Measurements from ENCODE around the gene POLR3E. TPM values are rescaled to one million over a fixed set of nuclear protein-coding genes. Genes with fewer than 3 reads are reported as not detected.

POLR3E gene
- total RNA-seq, 1 donor from 2014 or later = 26.1 TPM

DNA sequence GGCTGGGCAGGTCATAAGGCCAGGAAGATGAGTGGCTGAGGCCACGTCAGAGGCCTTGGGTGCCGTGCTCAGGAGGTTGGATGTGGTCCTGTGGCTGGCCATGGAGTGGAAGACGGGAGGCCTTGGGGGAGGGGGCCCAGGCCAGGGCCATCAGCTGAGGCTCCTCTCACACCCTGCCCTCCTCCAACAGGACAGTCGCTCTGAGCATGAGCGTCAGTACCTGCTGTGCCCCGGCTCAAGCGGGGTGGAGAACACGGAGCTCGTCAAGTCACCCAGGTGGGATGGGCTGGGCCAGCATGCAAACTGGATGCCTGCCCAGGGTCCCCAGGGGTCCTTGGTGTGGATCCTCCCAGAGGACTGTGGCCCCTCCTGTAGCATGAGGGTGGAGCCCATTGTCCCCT is 19.2 kb downstream of the POLR3E start:
- ATAC-seq = no peak
- DNase-seq (ENCODE audit: low spot score) = no peak

DNA sequence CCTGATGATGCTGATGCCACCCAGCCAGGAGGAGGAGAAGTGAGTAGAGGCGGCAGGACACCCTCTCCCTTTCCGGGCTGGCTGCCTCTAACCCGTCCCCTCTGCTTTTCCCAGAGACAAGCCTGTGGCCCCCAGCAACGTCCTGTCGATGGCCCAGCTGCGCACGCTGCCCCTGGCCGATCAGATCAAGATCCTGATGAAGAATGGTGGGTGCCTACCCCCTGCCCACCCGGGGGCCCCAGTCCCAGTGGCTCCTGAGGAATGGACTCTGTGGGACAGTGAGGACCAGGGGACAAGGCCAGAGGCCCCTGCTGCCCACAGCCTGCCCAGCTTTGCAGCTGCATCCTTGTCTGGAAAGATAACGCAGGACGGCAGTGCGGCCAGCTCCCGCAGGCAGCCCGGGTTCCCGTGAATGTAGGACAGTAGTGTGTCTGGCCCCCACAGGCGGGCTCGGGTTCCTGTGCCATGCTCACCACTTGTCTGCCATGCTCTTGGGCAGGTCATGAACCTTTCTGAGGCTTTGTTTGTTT is 19.9 kb downstream of the POLR3E start:
- DNase-seq (ENCODE audit: low spot score) (peak; percentile 36), ATAC-seq (peak; percentile 43)

DNA sequence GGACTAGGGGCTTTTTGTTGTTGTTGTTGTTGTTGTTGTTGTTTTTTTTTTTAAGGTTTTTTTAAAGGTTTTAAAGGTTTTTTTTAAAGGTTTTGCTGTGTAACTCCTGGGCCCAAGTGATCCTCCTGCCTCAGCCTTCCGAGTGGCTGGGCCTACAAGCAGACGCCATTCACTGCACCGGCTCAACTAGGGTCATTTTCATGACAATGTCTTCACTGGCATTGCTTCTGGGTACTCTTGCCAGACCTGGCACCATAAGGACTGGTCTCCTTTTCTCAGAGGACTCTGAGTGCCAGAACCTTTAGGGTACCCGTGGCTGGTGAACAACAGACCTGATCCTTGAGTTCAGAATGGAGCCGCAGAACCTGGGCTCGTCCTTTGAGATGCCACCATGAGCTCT is 20.4 kb downstream of the POLR3E start:
- DNase-seq (ENCODE audit: low spot score) (peak; percentile 28), ATAC-seq (no peak)

DNA sequence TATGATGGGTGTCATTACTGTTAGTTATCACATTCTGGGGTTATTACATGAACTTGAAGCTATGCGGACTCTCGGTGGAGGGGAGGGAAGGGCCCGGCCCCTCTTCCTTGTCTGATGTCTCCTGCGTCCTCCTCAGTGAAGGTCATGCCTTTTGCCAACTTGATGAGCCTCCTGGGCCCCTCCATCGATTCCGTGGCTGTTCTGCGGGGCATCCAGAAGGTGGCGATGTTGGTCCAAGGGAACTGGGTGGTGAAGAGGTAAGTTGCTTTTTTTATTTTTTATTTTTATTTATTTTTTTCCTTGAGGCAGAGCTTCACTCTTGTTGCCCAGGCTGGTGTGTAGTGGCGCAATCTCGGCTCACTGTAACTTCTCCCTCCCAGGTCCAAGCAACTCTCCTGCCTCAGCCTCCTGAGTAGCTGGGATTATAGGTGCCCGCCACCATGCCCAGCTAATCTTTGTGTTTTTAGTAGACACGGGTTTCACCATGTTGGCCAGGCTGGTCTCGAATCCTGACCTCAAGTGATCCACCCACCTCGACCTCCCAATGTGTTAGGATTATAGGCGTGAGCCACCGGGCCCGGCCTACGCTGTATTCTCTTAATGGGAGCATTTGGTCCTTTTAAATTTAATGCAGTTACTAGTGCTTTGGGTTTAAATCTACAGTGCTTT is 21.6 kb downstream of the POLR3E start:
- no peak for DNase-seq (ENCODE audit: low spot score)
- ATAC-seq = peak; percentile 60

DNA sequence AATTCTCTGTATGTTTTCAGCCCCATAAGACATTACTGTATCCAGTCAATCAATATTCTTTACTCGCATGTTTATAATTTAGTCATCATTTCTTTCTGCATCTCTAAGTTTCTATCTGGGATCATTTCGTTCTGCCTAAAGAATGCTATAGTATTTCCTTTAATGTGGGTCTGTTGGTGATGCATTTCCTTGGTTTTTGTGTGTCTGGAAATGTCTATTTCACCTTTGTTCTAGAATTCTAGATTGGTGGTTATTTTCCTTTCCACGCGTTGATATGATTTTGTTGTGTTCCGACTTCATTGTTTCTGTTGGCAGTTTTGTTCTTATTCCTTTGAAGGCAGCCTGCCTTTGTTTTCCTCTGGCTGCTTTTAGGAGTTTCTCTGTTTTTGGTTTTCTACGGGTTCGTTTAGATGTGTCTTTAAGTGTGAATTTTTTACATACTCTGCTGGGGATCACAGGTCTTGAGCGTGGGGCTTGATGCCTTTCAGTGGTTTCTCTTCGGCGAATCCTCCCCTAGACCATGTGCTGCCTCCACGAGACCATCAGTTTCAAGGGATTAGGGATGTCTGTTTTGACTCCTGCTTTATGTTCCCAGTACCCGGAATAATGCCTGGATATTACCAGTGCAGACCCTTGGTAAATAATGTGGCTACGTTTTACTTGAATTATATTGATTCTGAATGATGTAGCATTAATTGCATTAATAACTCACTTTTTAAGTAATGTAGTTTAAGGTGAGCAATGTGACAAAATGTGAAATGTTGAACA is 23.5 kb downstream of the POLR3E start:
- no peak for ATAC-seq
- peak; percentile 16 for DNase-seq (ENCODE audit: low spot score)

DNA sequence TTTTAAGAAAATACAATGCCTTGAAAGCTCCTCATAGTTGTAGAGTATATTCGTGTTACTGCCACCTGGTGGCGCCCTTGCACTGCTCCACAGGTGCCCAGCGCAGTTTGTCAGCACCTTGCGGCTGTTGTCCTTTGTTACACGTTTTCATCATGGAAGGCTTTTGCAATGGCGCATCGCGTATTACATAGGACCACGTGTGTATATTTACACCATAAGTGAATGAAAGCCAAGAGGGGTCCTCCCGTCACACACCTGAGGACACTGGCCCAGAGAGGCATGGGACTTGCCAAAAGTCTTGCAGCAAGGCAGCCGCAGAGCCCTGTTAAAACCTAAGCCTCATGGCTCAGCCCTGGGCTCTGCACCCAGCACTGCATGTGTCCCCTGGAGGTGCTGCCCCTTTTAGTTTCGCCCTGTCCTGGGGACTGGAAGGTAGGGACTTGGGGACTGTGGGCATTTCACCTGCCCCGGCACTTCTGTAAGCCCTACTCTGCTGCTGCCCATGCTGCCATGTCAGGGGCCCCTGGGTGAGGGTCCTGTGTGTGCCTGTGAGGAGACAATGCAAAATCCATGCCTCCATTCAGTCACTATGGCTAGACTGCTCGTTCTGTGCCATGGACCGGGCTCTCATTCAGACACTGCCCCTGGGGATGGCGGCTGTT is 24.3 kb downstream of the POLR3E start:
- ATAC-seq (peak; percentile 83), DNase-seq (ENCODE audit: low spot score) (no peak)

DNA sequence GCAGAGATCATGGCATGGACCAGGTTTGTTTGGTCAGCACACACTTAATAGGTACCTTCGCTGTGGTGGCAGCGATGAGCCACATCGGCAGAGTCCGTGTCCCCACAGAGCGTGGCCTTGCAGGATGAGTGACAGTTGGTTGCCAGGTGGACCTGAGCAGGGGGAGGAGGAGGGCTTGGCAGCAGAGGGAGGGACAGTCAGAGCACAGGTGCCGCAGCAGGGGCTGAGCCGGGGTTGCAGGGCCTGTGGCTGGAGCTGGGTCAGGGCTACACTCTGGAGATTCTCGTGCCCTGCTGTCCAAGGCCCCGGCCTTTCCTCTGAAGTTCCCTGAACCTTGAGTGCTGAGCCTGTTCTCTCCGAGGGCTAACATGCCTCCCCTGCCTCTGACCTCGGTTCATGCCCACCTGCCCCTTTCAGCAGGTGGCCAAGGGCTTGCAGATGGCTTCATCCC is 24.8 kb downstream of the POLR3E start:
- DNase-seq (ENCODE audit: low spot score) (no peak), ATAC-seq (no peak)

DNA sequence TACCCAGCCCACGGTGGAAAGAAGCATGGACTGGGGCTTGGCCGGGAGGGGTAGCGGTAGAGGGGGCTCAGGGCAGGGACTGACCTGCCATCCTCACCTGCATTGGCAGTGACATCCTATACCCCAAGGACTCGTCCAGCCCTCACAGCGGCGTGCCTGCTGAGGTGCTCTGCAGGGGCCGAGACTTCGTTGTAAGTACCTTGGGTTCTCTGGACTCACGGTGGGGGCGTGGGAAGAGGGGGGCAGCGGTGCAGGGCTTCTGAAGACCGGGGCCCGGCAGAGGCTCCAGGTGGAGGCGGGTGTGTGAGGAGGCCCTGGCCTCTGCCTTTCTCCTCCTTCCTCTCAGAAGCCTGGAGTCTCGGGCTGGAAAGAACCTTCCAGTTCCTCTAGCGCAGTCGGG is 25.5 kb downstream of the POLR3E start:
- no peak for DNase-seq (ENCODE audit: low spot score)
- ATAC-seq = no peak

DNA sequence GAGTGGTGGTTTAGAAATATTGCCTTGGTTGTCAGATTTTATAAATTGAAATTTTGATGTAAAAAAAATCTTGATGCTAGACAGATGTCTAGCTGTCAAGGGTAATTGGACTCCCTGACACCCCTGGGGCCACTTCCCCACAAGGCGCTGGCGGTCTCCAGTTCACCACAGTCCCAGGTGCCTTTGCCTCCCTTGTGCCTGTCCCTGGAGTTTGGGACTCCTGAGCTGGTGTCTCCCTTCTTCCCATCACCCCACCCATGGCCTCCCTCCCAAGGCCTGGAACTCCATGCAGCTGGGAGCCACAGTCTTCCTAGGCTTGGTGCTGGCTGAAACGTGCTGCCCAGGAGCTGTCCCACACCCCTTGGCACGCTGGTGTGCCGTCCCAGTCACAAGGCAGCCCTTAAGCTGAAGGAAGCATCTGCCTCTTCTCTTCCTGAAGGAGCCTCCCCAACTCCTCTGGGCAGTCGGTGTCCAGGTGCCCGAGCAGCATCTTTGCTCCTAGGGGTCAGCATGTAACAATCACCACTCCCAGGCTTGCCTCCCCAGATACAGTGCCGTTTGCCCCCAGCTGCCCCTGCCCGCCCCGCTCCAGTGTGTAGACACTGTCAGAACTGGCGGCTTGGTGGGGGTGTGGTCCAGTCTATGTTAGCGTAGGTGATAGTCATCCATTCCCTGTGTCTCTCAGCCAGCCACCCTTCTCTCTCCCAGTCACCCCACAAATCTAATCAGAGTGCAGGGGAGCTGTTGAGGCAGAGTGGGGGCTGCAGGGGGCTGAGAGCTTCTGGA is 26.2 kb downstream of the POLR3E start:
- no peak for DNase-seq (ENCODE audit: low spot score)

DNA sequence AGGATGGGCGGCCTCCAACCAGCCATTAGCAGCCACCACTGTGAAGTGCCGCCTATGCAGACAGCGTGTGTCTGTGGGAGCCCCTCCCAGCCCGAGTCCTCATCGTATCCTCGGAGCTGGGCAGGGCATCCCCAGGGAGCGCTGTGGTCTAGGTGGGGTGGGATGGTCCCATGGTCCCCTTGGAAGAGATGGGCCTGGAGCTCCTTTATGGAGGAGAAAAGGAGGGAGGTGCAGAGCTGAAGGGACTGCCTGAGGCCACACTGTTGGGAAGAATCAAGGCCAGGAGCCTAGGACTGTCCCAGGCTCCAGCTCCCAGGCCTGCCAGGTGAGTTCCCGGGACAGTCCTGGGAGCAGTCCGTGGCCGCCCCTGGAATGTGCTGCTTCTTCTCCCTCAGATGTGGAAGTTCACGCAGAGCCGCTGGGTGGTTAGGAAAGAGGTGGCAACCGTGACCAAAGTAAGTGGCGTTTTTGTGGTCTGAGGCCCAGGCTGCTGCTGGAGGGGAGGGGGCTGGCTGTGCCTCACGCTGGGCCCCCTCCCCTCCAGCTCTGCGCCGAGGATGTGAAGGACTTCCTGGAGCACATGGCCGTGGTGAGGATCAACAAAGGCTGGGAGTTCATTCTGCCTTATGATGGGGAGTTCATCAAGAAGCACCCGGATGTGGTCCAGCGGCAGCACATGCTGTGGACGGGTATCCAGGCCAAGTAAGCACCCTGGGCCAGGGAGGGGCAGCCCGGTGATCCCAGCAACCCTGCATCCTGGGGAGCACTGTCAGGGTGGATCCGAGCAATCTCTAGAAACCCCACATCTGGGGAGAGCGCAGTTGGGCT is 27.0 kb downstream of the POLR3E start:
- ATAC-seq (no peak), DNase-seq (ENCODE audit: low spot score) (no peak)

More for the DNA sequence above, 26.2 kb downstream of the POLR3E start:
- no peak for ATAC-seq

DNA sequence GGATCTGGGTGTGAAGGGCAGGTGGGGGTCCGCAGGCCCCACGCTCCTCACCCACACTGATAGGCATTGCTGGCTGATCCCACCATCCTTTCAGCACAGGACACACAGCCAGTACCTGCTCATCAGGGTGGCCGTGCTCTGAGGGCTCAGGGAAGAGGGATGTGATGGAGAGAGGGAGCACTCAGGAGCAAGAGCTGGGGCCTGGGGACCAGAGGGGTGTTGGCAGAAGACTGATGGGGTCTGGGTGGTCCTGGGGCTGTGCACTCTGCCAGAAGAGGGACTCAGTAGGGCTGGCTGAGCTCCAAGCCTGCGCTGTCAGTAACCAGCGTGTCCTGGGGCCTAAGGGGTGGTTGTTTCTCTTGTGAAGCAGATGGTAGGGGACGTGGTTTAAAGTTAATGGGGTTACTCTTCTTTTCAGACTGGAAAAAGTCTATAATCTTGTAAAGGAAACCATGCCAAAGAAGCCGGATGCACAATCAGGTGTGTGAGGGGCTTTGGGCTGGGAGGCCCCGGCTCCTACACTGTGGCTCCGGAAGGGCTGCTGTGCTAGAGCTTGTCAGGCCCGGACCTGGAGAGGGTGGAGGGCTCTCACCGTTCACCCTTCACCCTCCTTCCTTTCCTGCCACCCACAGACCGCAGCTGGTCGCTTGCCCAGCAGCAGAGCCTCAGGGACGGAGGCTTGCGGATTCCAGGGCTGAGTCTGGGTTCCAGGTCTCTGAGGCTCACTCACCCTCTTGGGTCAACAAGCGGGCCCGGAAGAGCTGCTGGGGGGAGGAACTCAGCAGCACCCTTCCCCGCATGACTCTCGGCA is 27.8 kb downstream of the POLR3E start:
- ATAC-seq (no peak), DNase-seq (ENCODE audit: low spot score) (no peak)

DNA sequence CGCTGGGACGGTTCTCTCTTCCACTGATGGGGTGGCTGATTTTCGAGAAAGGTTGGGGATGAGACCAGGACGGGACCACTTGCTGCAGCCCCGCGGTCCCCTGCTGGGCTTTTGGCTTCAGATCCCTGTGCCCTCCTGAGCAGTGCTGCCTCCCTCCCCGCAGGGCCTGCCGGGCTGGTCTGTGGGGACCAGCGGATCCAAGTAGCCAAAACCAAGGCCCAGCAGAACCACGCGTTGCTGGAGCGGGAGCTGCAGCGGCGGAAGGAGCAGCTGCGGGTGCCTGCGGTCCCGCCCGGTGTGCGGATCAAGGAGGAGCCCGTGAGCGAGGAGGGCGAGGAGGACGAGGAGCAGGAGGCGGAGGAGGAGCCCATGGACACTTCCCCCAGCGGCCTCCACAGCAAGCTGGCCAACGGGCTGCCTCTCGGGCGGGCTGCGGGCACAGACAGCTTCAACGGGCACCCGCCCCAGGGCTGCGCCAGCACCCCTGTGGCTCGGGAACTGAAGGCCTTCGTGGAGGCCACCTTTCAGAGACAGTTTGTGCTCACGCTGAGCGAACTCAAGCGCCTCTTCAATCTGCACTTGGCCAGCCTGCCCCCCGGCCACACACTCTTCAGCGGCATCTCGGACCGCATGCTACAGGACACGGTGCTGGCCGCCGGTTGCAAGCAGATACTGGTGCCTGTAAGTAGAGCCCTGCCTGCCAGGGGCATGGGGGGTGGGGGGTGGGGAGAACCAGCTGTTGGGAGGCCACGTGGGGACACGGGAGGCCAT is 28.6 kb downstream of the POLR3E start:
- ATAC-seq (no peak), DNase-seq (ENCODE audit: low spot score) (no peak)

DNA sequence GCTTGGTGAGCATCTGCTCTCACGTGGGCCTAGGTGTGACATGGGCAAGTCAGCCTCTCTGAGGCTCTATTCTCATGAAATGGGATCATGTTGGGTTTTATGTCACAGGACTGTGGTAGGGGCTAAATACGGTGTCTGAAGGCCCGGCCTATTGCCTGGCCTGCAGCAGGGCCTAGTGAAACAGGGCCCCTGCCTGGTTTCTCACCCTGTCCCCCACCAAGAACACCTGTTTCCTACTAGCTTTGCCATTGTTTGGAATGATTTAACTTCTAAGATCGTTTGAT is 29.1 kb downstream of the POLR3E start:
- DNase-seq (ENCODE audit: low spot score) = no peak
- no peak for ATAC-seq

DNA sequence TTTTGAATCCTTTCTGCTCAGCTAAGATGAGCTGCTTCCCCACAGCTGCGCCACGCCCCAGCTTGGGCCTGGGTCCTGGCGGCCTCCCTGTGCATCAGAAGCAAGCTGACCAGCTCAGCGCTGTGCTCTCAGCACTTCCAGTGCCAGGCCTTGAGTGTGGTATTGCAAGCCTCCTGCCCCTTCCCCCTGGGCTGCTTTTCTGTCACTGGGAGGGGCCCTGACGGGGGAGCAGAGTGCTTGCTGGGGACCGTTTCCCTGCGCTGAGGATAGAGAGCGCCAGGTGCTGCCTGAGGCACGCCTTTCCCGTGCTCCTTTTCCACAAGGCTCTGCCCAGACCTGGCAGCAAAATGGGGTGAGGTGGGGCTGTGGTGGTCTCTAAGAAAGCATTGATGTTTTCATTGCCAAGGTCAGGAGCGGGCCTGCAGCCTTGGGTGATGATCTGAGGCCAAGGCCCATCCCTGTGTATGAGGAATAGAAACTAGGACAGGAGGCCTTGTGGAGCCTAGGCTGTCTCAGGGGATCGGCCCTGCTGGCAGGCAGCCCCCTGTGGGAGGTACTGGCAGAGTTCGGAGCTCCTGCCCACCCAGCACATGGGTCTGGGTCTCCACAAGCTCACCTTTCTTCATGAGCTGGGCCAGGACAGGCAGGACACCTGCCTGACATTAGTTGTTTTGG is 29.7 kb downstream of the POLR3E start:
- no peak for ATAC-seq
- no peak for DNase-seq (ENCODE audit: low spot score)

DNA sequence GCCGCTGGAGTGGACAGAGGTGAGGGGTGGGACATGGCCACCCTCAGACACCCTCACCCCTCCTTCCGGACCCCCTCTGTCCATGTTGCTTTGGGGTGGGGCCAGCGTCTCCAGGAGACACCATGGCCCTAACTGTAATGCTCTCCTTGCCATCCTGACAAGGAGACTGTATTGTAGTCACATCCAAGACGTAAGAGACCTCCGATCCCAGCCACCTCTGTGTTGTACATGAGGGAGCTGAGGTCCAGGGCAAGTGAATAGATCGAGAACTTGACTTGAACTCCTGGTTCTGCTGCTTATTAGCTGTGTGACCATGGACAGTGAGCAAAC is 30.2 kb downstream of the POLR3E start:
- DNase-seq (ENCODE audit: low spot score) (no peak), ATAC-seq (no peak)

DNA sequence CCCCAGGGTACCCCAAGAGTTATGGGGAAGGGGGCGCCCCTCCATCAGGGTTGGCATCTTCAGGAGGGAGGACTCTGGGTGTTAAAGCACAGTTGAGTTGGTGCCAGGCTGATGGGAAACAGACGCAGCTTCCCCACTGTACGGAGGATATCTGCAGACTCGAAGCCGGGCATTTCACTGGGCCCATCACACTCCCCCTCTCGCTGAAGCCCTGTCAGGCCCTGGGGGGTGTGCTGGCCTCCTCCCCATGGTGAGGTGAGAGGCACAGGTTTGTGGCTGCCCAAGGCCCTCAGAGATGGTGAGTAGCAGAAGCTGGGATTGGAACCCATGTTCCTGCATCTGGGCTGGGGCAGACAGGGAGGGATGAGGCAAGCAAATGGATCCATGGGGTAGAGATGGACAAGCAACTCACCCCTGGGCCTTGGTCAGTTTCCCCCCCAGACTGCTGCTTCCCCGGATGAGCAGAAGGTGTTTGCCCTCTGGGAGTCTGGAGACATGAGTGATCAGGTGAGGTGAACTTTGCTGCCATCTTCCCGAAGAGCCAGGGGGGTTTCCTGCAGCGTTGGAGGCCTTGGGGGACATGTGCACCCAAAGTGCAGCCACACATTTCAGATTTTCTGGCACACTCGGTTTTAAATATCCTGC is 31.0 kb downstream of the POLR3E start:
- DNase-seq (ENCODE audit: low spot score) (no peak), ATAC-seq (no peak)

DNA sequence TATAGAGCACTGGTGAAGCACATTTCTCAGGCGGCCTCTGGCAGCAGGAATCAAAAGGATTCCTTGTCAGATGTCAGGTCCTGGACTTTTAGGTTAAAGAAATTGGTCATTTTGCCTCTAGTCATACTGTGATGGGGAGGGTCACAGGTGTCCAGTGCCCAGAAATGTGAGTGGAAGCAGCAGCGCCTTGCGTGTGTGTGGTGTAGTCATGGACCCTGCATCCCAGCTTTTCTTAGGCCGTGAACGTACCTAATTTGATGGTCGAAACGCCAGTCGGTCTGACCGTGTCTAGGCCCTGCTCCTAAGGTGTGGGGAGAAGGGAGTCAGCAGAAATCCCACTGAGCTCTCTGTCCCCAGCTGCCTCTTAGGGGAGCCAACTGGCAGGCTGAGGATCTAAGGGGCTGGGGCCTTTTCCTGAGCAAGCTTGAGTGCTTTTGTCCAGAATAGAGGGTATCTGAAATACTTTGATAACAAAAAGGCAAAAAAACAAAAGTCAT is 32.0 kb downstream of the POLR3E start:
- DNase-seq (ENCODE audit: low spot score) (no peak), ATAC-seq (no peak)

DNA sequence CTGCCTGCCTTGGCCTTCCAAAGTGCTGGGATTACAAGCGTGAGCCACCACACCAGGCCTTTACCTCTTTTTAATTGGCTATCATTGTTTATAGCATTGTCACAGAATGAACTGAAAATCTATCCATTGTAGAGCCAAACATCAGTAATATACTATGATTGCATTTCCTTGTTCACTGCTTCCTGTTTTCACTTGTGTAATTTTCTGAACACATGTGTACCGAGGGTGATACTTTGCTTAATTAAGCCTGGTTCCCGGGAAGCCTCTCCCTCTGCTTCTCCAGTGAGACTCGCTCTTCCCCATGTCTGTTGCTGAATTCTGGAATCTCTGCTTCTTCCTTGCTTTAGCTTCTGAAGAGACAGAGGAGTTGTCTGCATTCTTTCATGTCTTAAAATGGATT is 33.1 kb downstream of the POLR3E start:
- DNase-seq (ENCODE audit: low spot score) (no peak), ATAC-seq (no peak)
